ENCODE results near the gene E2F7.

The E2F7 gene

DNA sequence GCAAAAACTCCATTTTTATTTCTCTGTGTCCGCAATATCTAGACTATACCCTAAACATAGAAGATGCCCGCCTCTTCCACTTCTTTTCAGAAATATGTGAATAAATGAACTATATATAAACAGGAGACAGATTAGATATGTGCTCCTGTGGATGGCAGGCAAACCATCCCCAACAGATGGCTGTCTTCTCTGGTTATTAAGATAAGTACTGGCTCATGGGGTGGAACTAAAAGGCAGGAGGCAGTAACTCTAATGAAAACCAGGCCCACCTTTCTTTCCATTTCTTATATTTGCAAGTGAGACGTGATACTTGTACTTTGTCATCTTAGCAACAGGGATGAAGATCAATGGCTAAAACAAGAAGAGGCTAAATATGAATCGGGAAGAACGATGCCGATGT is 20.2 kb downstream of the E2F7 start:
- no peaks in the 10 kb centered on the region for H3K4me1 ChIP-seq (ENCODE audit: control insufficient read depth, insufficient read depth, low read length)
- no peaks in the 10 kb centered on the region for H3K9me3 ChIP-seq (ENCODE audit: control insufficient read depth in 2 of 2, low read length in 2 of 2)
- H3K4me3 ChIP-seq (ENCODE audit: low read length in 2 of 2): no peak overlapping the region
- H3K27ac ChIP-seq (ENCODE audit: low read length): no peak overlapping the region
- H3K36me3 ChIP-seq (ENCODE audit: control insufficient read depth in 2 of 2, insufficient read depth in 2 of 2, low read length in 2 of 2): no peaks in the 10 kb centered on the region
- no peak overlapping the region for H3K9ac ChIP-seq (ENCODE audit: low read length in 2 of 2)
- H3K27me3 ChIP-seq (ENCODE audit: control insufficient read depth in 1 of 2, insufficient read depth in 2 of 2, low read length in 2 of 2): no peaks in the 10 kb centered on the region

DNA sequence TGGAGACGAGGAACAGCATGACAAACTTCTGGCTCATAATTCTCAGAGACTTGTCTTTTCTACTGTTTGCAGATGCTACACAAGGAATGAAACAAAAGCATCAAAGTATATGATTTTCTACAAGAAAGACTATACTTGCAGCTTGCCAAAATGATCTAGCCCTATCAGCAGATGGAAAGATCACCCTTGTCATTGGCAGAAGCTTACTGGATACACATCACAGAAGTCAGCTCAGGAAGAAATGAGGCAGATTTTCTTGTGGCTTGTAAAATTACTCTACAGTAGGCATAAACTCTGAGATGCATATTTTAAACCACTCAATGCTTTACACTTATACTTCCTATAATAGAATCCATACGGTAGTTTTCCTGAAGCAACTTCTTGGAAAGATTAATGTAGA is 20.6 kb downstream of the E2F7 start:
- Histone ChIP-seq H3K4me1 (ENCODE audit: control insufficient read depth, insufficient read depth, low read length) (no peaks in the 10 kb centered on the region), H3K9ac (ENCODE audit: low read length in 2 of 2) (no peak overlapping the region), H3K27me3 (ENCODE audit: control insufficient read depth in 1 of 2, insufficient read depth in 2 of 2, low read length in 2 of 2) (no peaks in the 10 kb centered on the region), H3K4me3 (ENCODE audit: low read length in 2 of 2) (no peak overlapping the region), H3K27ac (ENCODE audit: low read length) (no peak overlapping the region), H3K36me3 (ENCODE audit: control insufficient read depth in 2 of 2, insufficient read depth in 2 of 2, low read length in 2 of 2) (no peaks in the 10 kb centered on the region), H3K9me3 (ENCODE audit: control insufficient read depth in 2 of 2, low read length in 2 of 2) (no peaks in the 10 kb centered on the region)

DNA sequence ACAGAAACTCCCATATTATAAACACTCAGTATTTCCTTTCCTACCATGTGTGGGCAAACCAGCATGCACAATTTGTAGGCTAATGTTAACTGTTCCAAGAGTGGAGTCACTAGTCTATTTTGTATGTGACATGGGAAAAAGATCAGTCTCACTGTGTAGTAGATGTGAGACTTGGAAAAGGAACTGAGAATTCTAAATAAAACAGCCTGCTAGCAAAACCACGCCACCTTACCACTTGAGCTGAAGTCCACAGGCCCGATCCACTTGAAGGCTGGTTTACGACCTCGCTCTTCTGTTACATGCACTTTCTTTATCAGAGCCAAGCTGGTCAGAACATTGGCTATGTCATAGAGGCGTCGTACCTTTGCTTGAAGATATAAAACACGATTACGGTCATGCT is 22.5 kb downstream of the E2F7 start:
- Histone ChIP-seq H3K4me1 (ENCODE audit: control insufficient read depth, insufficient read depth, low read length) (no peaks in the 10 kb centered on the region), H3K4me3 (ENCODE audit: low read length in 2 of 2) (no peak overlapping the region), H3K9me3 (ENCODE audit: control insufficient read depth in 2 of 2, low read length in 2 of 2) (no peaks in the 10 kb centered on the region), H3K36me3 (ENCODE audit: control insufficient read depth in 2 of 2, insufficient read depth in 2 of 2, low read length in 2 of 2) (no peaks in the 10 kb centered on the region), H3K27me3 (ENCODE audit: control insufficient read depth in 1 of 2, insufficient read depth in 2 of 2, low read length in 2 of 2) (no peaks in the 10 kb centered on the region), H3K9ac (ENCODE audit: low read length in 2 of 2) (no peak overlapping the region), H3K27ac (ENCODE audit: low read length) (no peak overlapping the region)

DNA sequence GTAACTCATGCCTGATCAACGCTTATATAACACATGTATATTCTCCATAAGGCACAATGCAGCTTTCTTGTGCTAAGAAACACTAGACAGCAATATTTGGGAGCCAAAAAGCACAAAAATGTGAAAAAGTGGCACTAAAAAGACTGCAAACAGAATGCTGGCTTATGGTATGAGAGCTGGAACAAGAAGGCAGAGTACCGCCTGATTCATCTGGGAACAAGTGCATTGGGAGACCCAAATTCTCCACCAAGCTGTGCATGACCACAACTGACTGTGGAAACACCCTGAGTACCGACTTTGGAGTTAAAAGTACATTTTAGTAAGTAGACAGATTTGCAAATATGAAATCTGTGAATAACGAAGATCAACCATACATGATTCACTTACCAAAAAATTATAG is 25.1 kb downstream of the E2F7 start:
- Histone ChIP-seq H3K4me3 (ENCODE audit: low read length in 2 of 2) (no peak overlapping the region), H3K4me1 (ENCODE audit: control insufficient read depth, insufficient read depth, low read length) (no peaks in the 10 kb centered on the region), H3K9ac (ENCODE audit: low read length in 2 of 2) (no peak overlapping the region), H3K9me3 (ENCODE audit: control insufficient read depth in 2 of 2, low read length in 2 of 2) (no peaks in the 10 kb centered on the region), H3K27ac (ENCODE audit: low read length) (no peak overlapping the region), H3K27me3 (ENCODE audit: control insufficient read depth in 1 of 2, insufficient read depth in 2 of 2, low read length in 2 of 2) (no peaks in the 10 kb centered on the region), H3K36me3 (ENCODE audit: control insufficient read depth in 2 of 2, insufficient read depth in 2 of 2, low read length in 2 of 2) (no peaks in the 10 kb centered on the region)

DNA sequence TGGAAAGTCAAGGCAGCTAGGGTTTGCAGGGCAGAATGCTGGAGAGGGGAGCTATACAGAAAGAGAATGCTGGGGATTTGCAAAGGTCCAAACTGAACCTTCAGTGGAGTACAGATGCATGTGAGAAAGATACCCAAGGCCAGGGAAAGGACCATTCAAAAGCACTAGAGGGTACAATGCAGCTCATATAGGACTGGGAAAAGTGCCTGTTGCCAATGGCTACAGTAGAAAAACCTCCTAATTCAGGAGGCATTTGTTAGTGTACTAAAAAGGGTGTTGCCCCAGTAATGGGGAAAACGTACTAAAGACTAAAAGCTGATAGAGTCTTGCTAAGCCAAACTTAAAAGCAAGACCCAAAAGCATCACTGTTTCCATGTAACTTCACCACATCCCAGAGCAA is 30.1 kb downstream of the E2F7 start:
- Histone ChIP-seq H3K27me3 (ENCODE audit: control insufficient read depth in 1 of 2, insufficient read depth in 2 of 2, low read length in 2 of 2) (no peaks in the 10 kb centered on the region), H3K27ac (ENCODE audit: low read length) (no peak overlapping the region), H3K9me3 (ENCODE audit: control insufficient read depth in 2 of 2, low read length in 2 of 2) (no peaks in the 10 kb centered on the region), H3K9ac (ENCODE audit: low read length in 2 of 2) (no peak overlapping the region), H3K36me3 (ENCODE audit: control insufficient read depth in 2 of 2, insufficient read depth in 2 of 2, low read length in 2 of 2) (no peaks in the 10 kb centered on the region), H3K4me1 (ENCODE audit: control insufficient read depth, insufficient read depth, low read length) (no peaks in the 10 kb centered on the region), H3K4me3 (ENCODE audit: low read length in 2 of 2) (no peak overlapping the region)

DNA sequence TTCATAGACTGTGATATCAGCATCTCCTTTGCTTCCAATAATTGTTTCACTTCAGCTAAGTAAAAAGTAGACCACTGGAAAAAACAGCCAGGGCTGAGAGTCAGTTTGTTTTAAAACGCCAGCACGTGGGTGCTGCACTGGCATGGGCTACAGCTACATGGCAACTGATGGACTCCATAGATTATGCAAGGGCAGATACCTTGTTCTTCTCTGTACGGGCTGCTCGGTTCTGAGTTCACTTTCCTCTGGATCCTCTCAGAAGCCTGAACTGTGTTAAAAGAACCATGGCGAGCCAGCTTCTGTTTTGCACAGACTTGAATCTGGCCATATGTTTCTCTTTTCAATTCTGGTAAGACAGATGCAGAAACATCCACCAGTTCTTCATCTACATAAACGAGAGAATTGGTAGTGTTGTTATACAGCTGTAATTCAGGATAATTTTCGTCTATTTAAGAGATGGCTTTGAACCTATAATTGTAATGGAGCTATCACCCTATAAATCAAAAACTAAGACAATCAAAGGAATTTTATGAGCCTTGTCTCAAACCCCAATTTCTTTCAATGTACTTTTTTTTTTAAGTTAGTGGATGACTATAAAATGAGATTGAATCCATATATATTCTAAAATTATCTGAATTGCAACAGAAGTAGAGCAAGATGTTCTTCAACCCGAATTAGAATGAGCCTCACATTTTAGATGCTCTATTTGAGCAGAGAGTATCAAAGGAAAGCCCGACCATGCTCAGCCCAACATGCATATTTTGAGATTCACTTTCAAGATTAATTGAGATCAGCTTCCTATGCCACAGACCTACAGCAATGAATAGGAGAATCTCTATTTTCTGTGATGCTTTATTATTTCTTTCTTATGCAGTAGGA is 31.5 kb downstream of the E2F7 start:
- Histone ChIP-seq H3K4me1 (ENCODE audit: control insufficient read depth, insufficient read depth, low read length) (no peaks in the 10 kb centered on the region), H3K9me3 (ENCODE audit: control insufficient read depth in 2 of 2, low read length in 2 of 2) (no peaks in the 10 kb centered on the region), H3K9ac (ENCODE audit: low read length in 2 of 2) (no peak overlapping the region), H3K27me3 (ENCODE audit: control insufficient read depth in 1 of 2, insufficient read depth in 2 of 2, low read length in 2 of 2) (no peaks in the 10 kb centered on the region), H3K36me3 (ENCODE audit: control insufficient read depth in 2 of 2, insufficient read depth in 2 of 2, low read length in 2 of 2) (no peaks in the 10 kb centered on the region), H3K4me3 (ENCODE audit: low read length in 2 of 2) (no peak overlapping the region), H3K27ac (ENCODE audit: low read length) (no peak overlapping the region)

DNA sequence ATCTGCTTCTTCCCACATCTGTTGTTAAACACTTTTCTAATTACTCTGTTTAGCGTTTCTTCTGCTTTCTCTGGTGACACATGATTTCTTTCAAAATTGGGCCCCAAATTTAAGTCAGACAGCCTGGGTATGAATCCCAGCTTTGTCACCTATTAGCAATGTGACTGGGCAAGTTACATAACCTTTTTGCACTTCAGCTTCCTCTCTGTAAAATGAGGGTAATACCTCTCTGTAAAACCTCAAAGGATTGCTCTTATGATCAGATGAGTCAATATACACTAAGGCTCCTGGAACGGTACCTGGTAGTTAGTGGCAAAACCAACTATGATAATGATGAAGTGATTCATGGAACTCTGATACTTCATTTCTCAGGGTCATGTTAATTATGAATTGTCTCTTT is 33.0 kb downstream of the E2F7 start:
- Histone ChIP-seq H3K9ac (ENCODE audit: low read length in 2 of 2) (no peak overlapping the region), H3K27ac (ENCODE audit: low read length) (no peak overlapping the region), H3K36me3 (ENCODE audit: control insufficient read depth in 2 of 2, insufficient read depth in 2 of 2, low read length in 2 of 2) (no peaks in the 10 kb centered on the region), H3K4me3 (ENCODE audit: low read length in 2 of 2) (no peak overlapping the region), H3K9me3 (ENCODE audit: control insufficient read depth in 2 of 2, low read length in 2 of 2) (no peaks in the 10 kb centered on the region), H3K27me3 (ENCODE audit: control insufficient read depth in 1 of 2, insufficient read depth in 2 of 2, low read length in 2 of 2) (no peaks in the 10 kb centered on the region), H3K4me1 (ENCODE audit: control insufficient read depth, insufficient read depth, low read length) (no peaks in the 10 kb centered on the region)

DNA sequence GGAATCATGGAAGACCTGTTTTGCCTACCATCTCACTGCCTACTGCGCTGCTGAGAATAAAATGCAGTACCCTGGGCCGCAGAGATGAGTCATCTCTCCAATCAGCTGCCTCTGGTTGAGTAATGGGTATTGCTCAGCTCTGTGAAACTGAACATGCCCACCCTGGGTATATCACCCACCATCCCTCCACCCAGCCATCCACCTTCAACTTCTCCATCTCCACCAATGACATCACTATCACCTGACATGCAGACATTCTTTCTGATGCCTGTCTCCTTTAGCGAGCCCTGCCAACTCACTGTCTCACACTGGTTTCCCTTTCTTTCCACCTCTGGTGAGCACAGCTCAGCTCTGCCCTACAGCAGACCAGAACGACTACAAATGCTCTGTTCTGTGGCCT is 33.6 kb downstream of the E2F7 start:
- Histone ChIP-seq H3K36me3 (ENCODE audit: control insufficient read depth in 2 of 2, insufficient read depth in 2 of 2, low read length in 2 of 2) (no peaks in the 10 kb centered on the region), H3K27me3 (ENCODE audit: control insufficient read depth in 1 of 2, insufficient read depth in 2 of 2, low read length in 2 of 2) (no peaks in the 10 kb centered on the region), H3K9me3 (ENCODE audit: control insufficient read depth in 2 of 2, low read length in 2 of 2) (no peaks in the 10 kb centered on the region), H3K9ac (ENCODE audit: low read length in 2 of 2) (no peak overlapping the region), H3K4me3 (ENCODE audit: low read length in 2 of 2) (no peak overlapping the region), H3K27ac (ENCODE audit: low read length) (no peak overlapping the region), H3K4me1 (ENCODE audit: control insufficient read depth, insufficient read depth, low read length) (no peaks in the 10 kb centered on the region)

DNA sequence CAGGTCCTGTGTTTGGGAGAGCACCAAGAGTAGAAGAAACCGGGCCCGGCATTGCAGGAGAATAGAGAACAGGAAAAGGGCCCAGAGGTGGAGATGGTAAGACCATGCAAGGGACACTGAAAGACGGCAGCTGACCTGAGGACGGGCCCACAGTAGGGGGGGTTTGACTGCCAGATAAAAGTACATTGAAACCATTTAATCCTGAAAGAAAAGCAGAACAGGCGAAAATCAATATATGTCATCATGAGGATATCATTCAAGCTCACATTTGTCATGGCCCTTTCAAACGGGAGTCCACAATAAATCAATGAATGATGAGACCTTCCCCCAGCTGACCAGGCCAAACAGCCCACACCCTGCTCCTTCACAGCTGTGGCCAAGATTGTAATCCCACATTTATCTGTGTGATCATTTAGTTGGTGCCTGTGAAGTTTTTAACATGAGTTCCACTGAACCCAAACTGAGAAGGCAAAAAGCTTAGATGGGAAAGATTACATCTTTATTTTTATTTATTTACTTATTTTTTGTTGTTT is 39.5 kb downstream of the E2F7 start:
- Histone ChIP-seq H3K4me3 (ENCODE audit: low read length in 2 of 2) (no peak overlapping the region), H3K27me3 (ENCODE audit: control insufficient read depth in 1 of 2, insufficient read depth in 2 of 2, low read length in 2 of 2) (no peaks in the 10 kb centered on the region), H3K36me3 (ENCODE audit: control insufficient read depth in 2 of 2, insufficient read depth in 2 of 2, low read length in 2 of 2) (no peaks in the 10 kb centered on the region), H3K4me1 (ENCODE audit: control insufficient read depth, insufficient read depth, low read length) (no peaks in the 10 kb centered on the region), H3K27ac (ENCODE audit: low read length) (no peak overlapping the region), H3K9me3 (ENCODE audit: control insufficient read depth in 2 of 2, low read length in 2 of 2) (no peaks in the 10 kb centered on the region), H3K9ac (ENCODE audit: low read length in 2 of 2) (no peak overlapping the region)

DNA sequence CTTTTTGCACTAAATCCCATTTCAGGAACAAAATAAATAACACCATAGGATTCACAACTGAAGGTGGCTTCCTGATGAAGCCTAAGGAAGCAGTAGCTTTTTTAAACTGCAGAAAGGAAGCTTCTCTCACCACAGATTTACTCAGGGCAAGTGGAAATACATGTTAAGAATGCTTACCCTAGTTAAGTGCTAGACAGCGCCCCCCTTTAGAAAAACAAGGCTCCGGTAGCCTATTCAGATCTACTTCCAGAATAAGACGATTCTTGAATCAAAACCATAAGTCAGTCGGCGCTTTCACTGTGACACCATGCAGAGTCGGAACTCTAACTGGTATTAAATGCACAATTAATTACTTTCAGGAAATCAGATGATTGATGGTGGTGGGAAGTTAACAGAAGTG is 41.9 kb downstream of the E2F7 start:
- no peak overlapping the region for H3K27ac ChIP-seq (ENCODE audit: low read length)
- H3K36me3 ChIP-seq (ENCODE audit: control insufficient read depth in 2 of 2, insufficient read depth in 2 of 2, low read length in 2 of 2): no peaks in the 10 kb centered on the region
- H3K9me3 ChIP-seq (ENCODE audit: control insufficient read depth in 2 of 2, low read length in 2 of 2): no peaks in the 10 kb centered on the region
- no peak overlapping the region for H3K9ac ChIP-seq (ENCODE audit: low read length in 2 of 2)
- no peaks in the 10 kb centered on the region for H3K27me3 ChIP-seq (ENCODE audit: control insufficient read depth in 1 of 2, insufficient read depth in 2 of 2, low read length in 2 of 2)
- H3K4me1 ChIP-seq (ENCODE audit: control insufficient read depth, insufficient read depth, low read length): no peaks in the 10 kb centered on the region
- H3K4me3 ChIP-seq (ENCODE audit: low read length in 2 of 2): no peak overlapping the region

DNA sequence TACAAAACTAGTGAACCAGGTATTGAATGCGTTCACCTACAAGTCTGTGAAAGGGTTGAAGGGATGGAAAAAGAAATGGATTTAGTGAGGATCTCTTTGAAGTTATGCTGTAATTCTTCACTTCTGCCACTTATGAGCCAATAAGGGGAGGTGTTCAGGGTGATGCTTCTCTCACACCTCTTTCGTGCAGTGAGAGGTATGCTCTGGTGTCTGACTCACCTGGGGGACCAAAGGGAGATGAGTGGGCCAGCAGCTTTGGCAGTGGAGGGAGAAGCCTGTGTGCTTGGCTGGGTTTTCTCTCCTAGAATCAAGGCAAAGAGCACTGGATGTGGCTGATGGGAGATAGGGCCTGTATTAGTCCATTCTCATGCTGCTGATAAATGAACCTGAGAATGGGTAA is 45.4 kb downstream of the E2F7 start:
- H3K27me3 ChIP-seq (ENCODE audit: control insufficient read depth in 1 of 2, insufficient read depth in 2 of 2, low read length in 2 of 2): no peaks in the 10 kb centered on the region
- no peak overlapping the region for H3K27ac ChIP-seq (ENCODE audit: low read length)
- no peaks in the 10 kb centered on the region for H3K4me1 ChIP-seq (ENCODE audit: control insufficient read depth, insufficient read depth, low read length)
- no peak overlapping the region for H3K9ac ChIP-seq (ENCODE audit: low read length in 2 of 2)
- H3K36me3 ChIP-seq (ENCODE audit: control insufficient read depth in 2 of 2, insufficient read depth in 2 of 2, low read length in 2 of 2): no peaks in the 10 kb centered on the region
- H3K9me3 ChIP-seq (ENCODE audit: control insufficient read depth in 2 of 2, low read length in 2 of 2): peaks cover 0 to 2% of the 10 kb centered on the region in 2 donors
- no peak overlapping the region for H3K4me3 ChIP-seq (ENCODE audit: low read length in 2 of 2)

Data from stomach smooth muscle (tissue), 2 donors.